Measurements from ENCODE around the gene CHRNA4. TPM values are rescaled to one million over a fixed set of nuclear protein-coding genes. Genes with fewer than 3 reads are reported as not detected.

Gene CHRNA4
- total RNA-seq (1 to 10 TPM in 2 of 9 donors, under 1 TPM in 2, not detected in 5; 0.16 to 1.5 (median 0.81) TPM), polyA plus RNA-seq (under 1 TPM; 0.06 to 0.23 TPM)
- long read RNA-seq, donor 1: 0 reads
- long read RNA-seq, donor 2: 0 reads
- long read RNA-seq, donor 3: 0 reads

- ATAC-seq: no peak
- H3K4me1 ChIP-seq: peaks cover 0 to 41% (median 3%) of the 10 kb centered on the region in 12 donors
- peak within 1 kb of the TSS in 5 of 12 donors; percentile 12 to 34 (median 16) for H3K4me3 ChIP-seq
- 2 to 5% (median 3%) methylated on average over 12 to 78 of the region's 79 CpGs for WGBS, 4 donors
- intact Hi-C loops (cut with DNase I): no loop called here
- H3K27me3 ChIP-seq: peaks cover 14 to 76% (median 31%) of the 10 kb centered on the region in 9 donors
- TF ChIP-seq POLR2A (IDR thresholded peaks at IDR 0.05) (no peak), CTCF (IDR thresholded peaks at IDR 0.05) (no peak)
- no peaks in the 10 kb centered on the region for H3K36me3 ChIP-seq
- DNase-seq: peak in 2 of 5 donors; percentile 16 to 40
- no peak within 1 kb of the TSS for H3K27ac ChIP-seq
- H3K9me3 ChIP-seq: no peaks in the 10 kb centered on the region
These were observed at the start of gene CHRNA4 for GRCh38 chr20:63360850-63361518. Gene CHRNA4, minus strand, starts transcription at chr20:63361349. Its CDS starts 184 bp downstream, at chr20:63361165.

GRCh38 chr20:63409834-63410435, 48.8 kb upstream of the CHRNA4 start:
- WGBS, 4 donors: 62 to 73% (median 69%) methylated on average over 12 to 21 of the region's 23 CpGs
- Histone ChIP-seq H3K27me3 (peaks cover 0 to 39% (median 7%) of the 10 kb centered on the region in 9 donors), H3K4me3 (no peak overlapping the region), H3K27ac (no peak overlapping the region), H3K36me3 (no peaks in the 10 kb centered on the region), H3K9me3 (no peaks in the 10 kb centered on the region), H3K4me1 (no peaks in the 10 kb centered on the region)
- TF ChIP-seq CTCF (IDR thresholded peaks at IDR 0.05) (no peak), POLR2A (IDR thresholded peaks at IDR 0.05) (no peak)
- intact Hi-C loops (cut with DNase I): no loop called here
- DNase-seq: no peak
- ATAC-seq: no peak

GRCh38 chr20:63409066-63409833, 48.1 kb upstream of the CHRNA4 start:
- Histone ChIP-seq H3K36me3 (no peaks in the 10 kb centered on the region), H3K27ac (no peak overlapping the region), H3K9me3 (no peaks in the 10 kb centered on the region), H3K27me3 (peaks cover 0 to 32% (median 7%) of the 10 kb centered on the region in 9 donors), H3K4me3 (no peak overlapping the region), H3K4me1 (no peaks in the 10 kb centered on the region)
- ATAC-seq: no peak
- TF ChIP-seq POLR2A (IDR thresholded peaks at IDR 0.05) (no peak), CTCF (IDR thresholded peaks at IDR 0.05) (no peak)
- intact Hi-C loops (cut with DNase I): no loop called here
- DNase-seq: no peak
- WGBS, 4 donors: 75 to 90% (median 80%) methylated on average over 17 to 21 of the region's 21 CpGs

- H3K36me3 ChIP-seq: no peaks in the 10 kb centered on the region
- no peaks in the 10 kb centered on the region for H3K4me1 ChIP-seq
- 81 to 86% (median 85%) methylated on average over 21 of the region's 21 CpGs for WGBS, 4 donors
- TF ChIP-seq CTCF (IDR thresholded peaks at IDR 0.05) (no peak), POLR2A (IDR thresholded peaks at IDR 0.05) (no peak)
- ATAC-seq (no peak), DNase-seq (no peak)
- peaks cover 0 to 27% (median 7%) of the 10 kb centered on the region in 9 donors for H3K27me3 ChIP-seq
- intact Hi-C loops (cut with DNase I): no loop called here
- H3K27ac ChIP-seq: no peak overlapping the region
- H3K4me3 ChIP-seq: no peak overlapping the region
- no peaks in the 10 kb centered on the region for H3K9me3 ChIP-seq
These were observed 47.5 kb upstream of the CHRNA4 start for GRCh38 chr20:63408684-63409046.
